DOHH2 (cell line): ENCODE data around the gene DTHD1.

Experiments
- EZH2phosphoT487 ChIP-seq: fragments of 200-600 bp; sonication (generic); IDR thresholded peaks from 2 replicates; pipeline ENCODE4 v1.6.1; 2017; ENCODE audit warnings: borderline replicate concordance, mild to moderate bottlenecking, antibody characterized with exemption, low read length, moderate library complexity, mixed read lengths
- TF ChIP-seq, protein P1 (sequence below): fragments of 200-600 bp; sonication (generic); IDR thresholded peaks from one replicate; pipeline ENCODE4 v1.5.1; 2014; ENCODE audit warnings: antibody characterized with exemption, mild to moderate bottlenecking, low read depth, low read length; ENCODE audit not compliant: poor library complexity, severe bottlenecking

- TF ChIP-seq, protein P1, sequence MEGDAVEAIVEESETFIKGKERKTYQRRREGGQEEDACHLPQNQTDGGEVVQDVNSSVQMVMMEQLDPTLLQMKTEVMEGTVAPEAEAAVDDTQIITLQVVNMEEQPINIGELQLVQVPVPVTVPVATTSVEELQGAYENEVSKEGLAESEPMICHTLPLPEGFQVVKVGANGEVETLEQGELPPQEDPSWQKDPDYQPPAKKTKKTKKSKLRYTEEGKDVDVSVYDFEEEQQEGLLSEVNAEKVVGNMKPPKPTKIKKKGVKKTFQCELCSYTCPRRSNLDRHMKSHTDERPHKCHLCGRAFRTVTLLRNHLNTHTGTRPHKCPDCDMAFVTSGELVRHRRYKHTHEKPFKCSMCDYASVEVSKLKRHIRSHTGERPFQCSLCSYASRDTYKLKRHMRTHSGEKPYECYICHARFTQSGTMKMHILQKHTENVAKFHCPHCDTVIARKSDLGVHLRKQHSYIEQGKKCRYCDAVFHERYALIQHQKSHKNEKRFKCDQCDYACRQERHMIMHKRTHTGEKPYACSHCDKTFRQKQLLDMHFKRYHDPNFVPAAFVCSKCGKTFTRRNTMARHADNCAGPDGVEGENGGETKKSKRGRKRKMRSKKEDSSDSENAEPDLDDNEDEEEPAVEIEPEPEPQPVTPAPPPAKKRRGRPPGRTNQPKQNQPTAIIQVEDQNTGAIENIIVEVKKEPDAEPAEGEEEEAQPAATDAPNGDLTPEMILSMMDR, result no peak
- no peak for TF ChIP-seq EZH2phosphoT487
Measured at GRCh38 chr4:36313301-36313700, 31.9 kb downstream of the DTHD1 start.
